ENCODE measurements around the gene VSIR.

The VSIR gene

GRCh38 chr10:71806704-71807556 lies 33.6 kb upstream of the VSIR start:
- no peak for DNase-seq

- DNase-seq, result peak; percentile 5
Observed at GRCh38 chr10:71805776-71806703, 32.7 kb upstream of the VSIR start.

- DNase-seq, result no peak
Observed at GRCh38 chr10:71804077-71804476, 30.8 kb upstream of the VSIR start.

- DNase-seq, result no peak
Observed at GRCh38 chr10:71802715-71803488, 29.6 kb upstream of the VSIR start.

- no peak for DNase-seq
Observed at GRCh38 chr10:71802235-71802634, 28.9 kb upstream of the VSIR start.

GRCh38 chr10:71801361-71801760 lies 28.0 kb upstream of the VSIR start:
- DNase-seq, result no peak

- DNase-seq, result no peak
Observed at GRCh38 chr10:71799608-71800453, 26.5 kb upstream of the VSIR start.

GRCh38 chr10:71799112-71799511 lies 25.8 kb upstream of the VSIR start:
- no peak for DNase-seq

- DNase-seq, result no peak
Observed at GRCh38 chr10:71798308-71798624, 24.9 kb upstream of the VSIR start.

- no peak for DNase-seq
Observed at GRCh38 chr10:71797533-71798307, 24.4 kb upstream of the VSIR start.

- no peak for DNase-seq
Observed at GRCh38 chr10:71796749-71797405, 23.6 kb upstream of the VSIR start.

- no peak for DNase-seq
Observed at GRCh38 chr10:71795248-71795647, 21.9 kb upstream of the VSIR start.

GRCh38 chr10:71790749-71791440 lies 17.6 kb upstream of the VSIR start:
- no peak for DNase-seq

- DNase-seq, result no peak
Observed at GRCh38 chr10:71789871-71790270, 16.6 kb upstream of the VSIR start.

GRCh38 chr10:71788954-71789353 lies 15.6 kb upstream of the VSIR start:
- no peak for DNase-seq

- DNase-seq, result no peak
Observed at GRCh38 chr10:71784679-71785272, 11.5 kb upstream of the VSIR start.

- DNase-seq, result no peak
Observed at GRCh38 chr10:71783917-71784678, 10.8 kb upstream of the VSIR start.

- DNase-seq, result no peak
Observed at GRCh38 chr10:71782917-71783490, 9.7 kb upstream of the VSIR start.
